K562 (cell line): Measurements from ENCODE around the gene MPL. TPM values are rescaled to one million over a fixed set of nuclear protein-coding genes. Genes with fewer than 3 reads are reported as not detected.

Experiments
- ATAC-seq: fragments of 200-7000 bp; cut with Tn5 transposase; 3 replicates; pipeline ENCODE4 v1.9.1; 2020; ENCODE audit warnings: moderate library complexity
- BruUV-seq: library from RNA; stranded (reverse); fragments of 400-500 nt; replicated peaks from 2 replicates; lab custom pipeline; 2021; lab: Mats Ljungman, UMichigan
- CTCF ChIA-PET: fragments of 300-600 bp; formaldehyde crosslinking; extraction: SDS; loops from one replicate; lab custom pipeline; 2021; ENCODE audit warnings: low intra/inter-chr PET ratio; lab: Yijun Ruan, JAX
- POLR2A ChIA-PET: fragments of 300-600, 350-650 bp; sonication (Branson Sonifier 250); formaldehyde crosslinking; extraction: SDS; loops from one replicate; lab custom pipeline; 2021; ENCODE audit warnings: antibody characterized with exemption, inconsistent platforms; lab: Yijun Ruan, JAX
- DNase-seq, 4 experiments: peaks; one replicate each; pipeline versions ENCODE4 v3.0.0 to v3.0.0-alpha.2; 2011 to 2018; ENCODE audit warnings: low spot score in 3 of 4, mixed read lengths in 3 of 4; ENCODE audit errors: extremely low read depth in 1 of 4
- FAIRE-seq: peaks from 2 replicates; lab custom pipeline; 2011; peaks lifted over from hg19 to GRCh38; lab: Jason Lieb, UNC
- H2AFZ ChIP-seq: 2 replicates; pipeline ENCODE4 v1.6.0; 2011; ENCODE audit warnings: low read depth, low read length, control low read depth, inconsistent platforms
- H3K27ac ChIP-seq: fragments of 200-600 bp; 3 replicates; pipeline ENCODE4 v1.8.0; 2011; ENCODE audit warnings: low read depth, mild to moderate bottlenecking, control low read depth, inconsistent platforms, low read length, moderate library complexity, mixed read lengths; ENCODE audit errors: extremely low read depth
- H3K27me3 ChIP-seq, 2 experiments: fragments of 300-600 bp in 1 of 2; 2 replicates in 1 of 2; 3 replicates in 1 of 2; pipeline versions ENCODE4 v1.6.0 to v1.8.0; 2011; ENCODE audit warnings: inconsistent platforms in 2 of 2, low read length in 2 of 2, mild to moderate bottlenecking in 1 of 2, mixed read lengths in 1 of 2, moderate library complexity in 1 of 2; ENCODE audit not compliant: control insufficient read depth in 2 of 2, insufficient read depth in 2 of 2
- H3K36me3 ChIP-seq: fragments of 300-600 bp; 3 replicates; pipeline ENCODE4 v1.8.0; 2011; ENCODE audit warnings: mild to moderate bottlenecking, low read length, inconsistent platforms; ENCODE audit not compliant: control insufficient read depth, insufficient read depth
- H3K4me1 ChIP-seq, 2 experiments: fragments of 200-600 bp in 1 of 2; replicated peaks in 1 of 2; 2 replicates in 1 of 2; 3 replicates in 1 of 2; pipeline versions ENCODE4 v1.5.1 to v1.8.0; 2011; ENCODE audit warnings: inconsistent platforms in 2 of 2, low read length in 2 of 2, mild to moderate bottlenecking in 1 of 2, mixed read lengths in 1 of 2, moderate library complexity in 1 of 2; ENCODE audit not compliant: control insufficient read depth in 2 of 2, insufficient read depth in 2 of 2
- H3K4me2 ChIP-seq: 2 replicates; pipeline ENCODE4 v1.6.1; 2011; ENCODE audit warnings: low read length, control low read depth, inconsistent platforms, mixed read lengths; ENCODE audit not compliant: insufficient read depth
- H3K4me3 ChIP-seq: fragments of 200-600 bp; sonication (generic), shearing (Covaris generic); 2 replicates; pipeline ENCODE4 v1.5.1; 2016; ENCODE audit warnings: control low read depth, inconsistent platforms
- H3K79me2 ChIP-seq: fragments of 200-600 bp; 3 replicates; pipeline ENCODE4 v1.8.0; 2011; ENCODE audit warnings: low read length, inconsistent platforms; ENCODE audit not compliant: control insufficient read depth, insufficient read depth
- H3K9ac ChIP-seq, 2 experiments: 2 replicates each; pipeline versions ENCODE4 v1.6.0 to v1.6.1; 2011; ENCODE audit warnings: low read depth in 2 of 2, low read length in 2 of 2, control low read depth in 1 of 2, inconsistent platforms in 1 of 2, mild to moderate bottlenecking in 1 of 2, mixed read lengths in 1 of 2; ENCODE audit not compliant: insufficient read depth in 1 of 2
- H3K9me1 ChIP-seq: one replicate; pipeline ENCODE4 v1.6.0; 2011; ENCODE audit warnings: inconsistent platforms, mild to moderate bottlenecking, low read length, moderate library complexity; ENCODE audit not compliant: control insufficient read depth, insufficient read depth
- H3K9me3 ChIP-seq: replicated peaks from 2 replicates; pipeline ENCODE4 v1.5.1; 2011; ENCODE audit warnings: low read depth, low read length, inconsistent platforms; ENCODE audit not compliant: control insufficient read depth, insufficient read depth
- H4K20me1 ChIP-seq: replicated peaks from 2 replicates; pipeline ENCODE4 v1.6.1; 2011; ENCODE audit warnings: low read length, inconsistent platforms, mixed read lengths; ENCODE audit not compliant: control insufficient read depth, insufficient read depth
- ETV1 ChIP-seq: fragments of 450-650 bp; conservative IDR thresholded peaks from 2 replicates; pipeline ENCODE4 v1.6.1; 2016; ENCODE audit warnings: missing genetic modification characterization, control low read depth, low read depth, missing compliant biosample characterization
- FUS ChIP-seq: fragments of 200-400 bp; formaldehyde crosslinking; optimal IDR thresholded peaks from 2 replicates; pipeline ENCODE3; 2017; ENCODE audit warnings: low read depth, low read length
- GTF2E2 ChIP-seq: fragments of 200-800 bp; sonication (Bioruptor generic); IDR thresholded peaks from 2 replicates; pipeline ENCODE4 v1.6.1; 2016; ENCODE audit warnings: missing genetic modification characterization, missing compliant biosample characterization
- HDAC1 ChIP-seq, 2 experiments: fragments of 450-650 bp; IDR thresholded peaks; 2 replicates each; pipeline ENCODE4 v1.6.1; 2016 to 2017; ENCODE audit warnings: inconsistent platforms in 1 of 2, mild to moderate bottlenecking in 1 of 2, moderate library complexity in 1 of 2
- HNRNPK ChIP-seq: fragments of 200-400 bp; formaldehyde crosslinking; IDR thresholded peaks from one replicate; pipeline ENCODE4 v1.6.1; 2018; ENCODE audit warnings: mild to moderate bottlenecking, low read depth, low read length; ENCODE audit not compliant: poor library complexity, severe bottlenecking
- KDM1A ChIP-seq, 2 experiments: fragments of 450-650 bp; IDR thresholded peaks; 2 replicates each; pipeline ENCODE4 v1.6.1; 2016; ENCODE audit warnings: mild to moderate bottlenecking in 2 of 2
- MCM7 ChIP-seq, 2 experiments: fragments of 450-650 bp; IDR thresholded peaks; 2 replicates each; pipeline ENCODE4 v1.6.1; 2016 to 2018
- NCOA1 ChIP-seq: fragments of 450-650 bp; IDR thresholded peaks from 2 replicates; pipeline ENCODE4 v1.6.1; 2016; ENCODE audit warnings: low read depth
- NFRKB ChIP-seq: fragments of 450-650 bp; IDR thresholded peaks from 2 replicates; pipeline ENCODE4 v1.6.1; 2016; ENCODE audit warnings: low read depth
- PYGO2 ChIP-seq: fragments of 450-650 bp; IDR thresholded peaks from 2 replicates; pipeline ENCODE4 v1.6.1; 2016; ENCODE audit warnings: mild to moderate bottlenecking, missing genetic modification characterization, moderate library complexity, missing compliant biosample characterization
- SRSF1 ChIP-seq: fragments of 200-400 bp; formaldehyde crosslinking; IDR thresholded peaks from 2 replicates; pipeline ENCODE4 v1.6.1; 2017; ENCODE audit warnings: mild to moderate bottlenecking, low read depth, low read length, moderate library complexity
- STAT5A ChIP-seq: IDR thresholded peaks from 2 replicates; pipeline ENCODE4 v1.6.1; 2012; ENCODE audit warnings: low read length, inconsistent platforms, borderline replicate concordance
- TRIM24 ChIP-seq, 2 experiments: fragments of 450-650 bp; IDR thresholded peaks; 2 replicates each; pipeline ENCODE4 v1.6.1; 2016
- ZNF124 ChIP-seq: sonication (generic); formaldehyde crosslinking; IDR thresholded peaks from 2 replicates; pipeline ENCODE4 v1.8.1; 2022; ENCODE audit warnings: missing genetic modification reagents
- ZNF584 ChIP-seq: fragments of 200-800 bp; sonication (Bioruptor generic); IDR thresholded peaks from 2 replicates; pipeline ENCODE4 v1.6.1; 2016; ENCODE audit warnings: low read depth, mild to moderate bottlenecking, missing genetic modification characterization, missing compliant biosample characterization
- WGBS: fragments of 100-300 bp; shearing (Covaris generic); methylation state at CpG from one replicate; pipeline ENCODE4 v1.1.6; 2016; ENCODE audit warnings: low coverage, mixed read lengths; ENCODE audit not compliant: insufficient coverage; ENCODE audit errors: missing lambda C conversion rate; 5-methylcytosine and 5-hydroxymethylcytosine counted together
- in situ Hi-C: fragments of 300-500 bp; cut with MboI; formaldehyde crosslinking; loops from 4 replicates; pipeline ENCODE4 v1.15.0; 2018; ENCODE audit warnings: inconsistent platforms, mixed read lengths
- intact Hi-C: fragments of 100-400 bp; cut with micrococcal nuclease; formaldehyde crosslinking; loops from 2 replicates; pipeline ENCODE4 v1.14.2; 2022
- polyA plus RNA-seq, 8 experiments: library from polyadenylated mRNA; depleted of rRNA in 4 of 8; stranded (reverse) in 5 of 8; unstranded in 3 of 8; fragments of >200 nt; fragmentation: Nextera tagmentation in 2 of 8; fragmentation: Illumina TruSeq in 1 of 8; extraction: Ambion mirVana in 2 of 8; extraction: Trizol in 1 of 8; gene quantifications; 2 replicates each; pipeline versions ENCODE4 v1.2.1 to v1.2.3, GENCODE V29; 2011 to 2014; ENCODE audit warnings: inconsistent platforms in 1 of 8, missing spikeins in 1 of 8
- total RNA-seq, 7 experiments: library from RNA; depleted of rRNA in 6 of 7; stranded (reverse); fragments of >200 nt in 6 of 7; fragmentation: Illumina TruSeq in 2 of 7; extraction: Trizol in 2 of 7; gene quantifications; 2 replicates each; pipeline versions ENCODE4 v1.2.1 to v1.2.3, GENCODE V29; 2011 to 2021; ENCODE audit warnings: low replicate concordance in 1 of 7
- TF ChIP-seq, protein P1 (sequence below): sonication (generic); formaldehyde crosslinking; IDR thresholded peaks from 2 replicates; pipeline ENCODE4 v1.4.0; 2020; ENCODE audit warnings: mild to moderate bottlenecking, missing genetic modification reagents
- TF ChIP-seq, protein P2 (sequence below): fragments of 200-400 bp; formaldehyde crosslinking; IDR thresholded peaks from 2 replicates; pipeline ENCODE4 v1.6.1; 2017; ENCODE audit warnings: mild to moderate bottlenecking, low read depth, low read length, moderate library complexity
- TF ChIP-seq, protein P3 (sequence below): sonication (generic); formaldehyde crosslinking; IDR thresholded peaks from 2 replicates; pipeline ENCODE4 v1.8.0; 2022; ENCODE audit warnings: missing genetic modification reagents, mild to moderate bottlenecking, borderline replicate concordance

Gene MPL
- total and polyA plus RNA-seq, 9 of the 15 experiments (the other 6 are each of a cell fraction or from before 2014, with no cell fraction given) = not detected

DNA sequence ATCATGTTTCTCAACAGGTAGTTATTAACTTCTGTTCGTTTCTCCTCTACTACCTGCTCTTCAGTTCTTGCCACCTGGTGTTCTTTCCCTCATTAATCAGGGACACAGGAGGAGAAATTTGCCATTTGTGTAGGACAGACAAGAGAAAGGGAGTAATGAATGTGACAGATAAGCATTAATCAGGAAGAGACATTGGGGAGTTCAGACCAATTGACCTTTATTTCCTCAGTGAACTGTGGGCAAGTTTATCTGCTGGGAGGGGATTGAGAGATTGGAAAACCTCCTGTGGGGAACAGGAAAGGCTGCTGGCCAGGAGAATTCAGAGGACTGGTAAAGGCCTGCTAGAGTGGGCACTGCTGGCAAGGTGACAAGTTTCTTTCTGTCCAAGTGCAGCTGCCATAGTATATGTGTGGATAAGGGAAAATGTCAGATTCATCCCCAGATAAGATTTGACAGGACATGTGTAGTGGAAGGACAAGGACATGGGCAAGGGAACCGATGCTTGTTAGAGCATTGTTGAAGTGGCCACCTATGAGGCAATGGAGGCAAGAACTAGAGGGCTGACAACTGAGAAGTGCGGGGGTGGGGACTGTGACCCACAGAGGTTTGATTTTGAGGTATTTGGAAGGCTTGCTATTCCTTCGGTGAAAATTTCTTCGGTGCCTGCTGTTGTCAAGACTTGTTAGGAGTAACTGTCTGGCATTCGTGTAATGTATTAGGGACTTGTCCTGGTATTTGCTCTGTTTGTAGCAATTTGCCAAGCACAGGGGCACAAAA is 64.7 kb downstream of the MPL start:
- no peak overlapping the region for H2AFZ ChIP-seq
- no peaks in the 10 kb centered on the region for H3K79me2 ChIP-seq
- no peak overlapping the region; the same call in 1 of the 2 replicates for H3K4me2 ChIP-seq
- CTCF ChIA-PET = no interaction called here
- FAIRE-seq (no peak), ATAC-seq (no peak), DNase-seq (peak in 3 of 4 experiments; percentile 19 to 54 (median 28))
- in situ Hi-C loops = no loop called here
- no peak overlapping the region for H3K27ac ChIP-seq
- no peaks in the 10 kb centered on the region for H3K9me1 ChIP-seq
- intact Hi-C loops = no loop called here
- peaks cover 30% of the 10 kb centered on the region for H3K36me3 ChIP-seq
- POLR2A ChIA-PET = interaction anchor here (3.9 kb wide), 1 partner anchor 13 kb away, joined by 28 read pairs; the partner anchor contains the start of genes MED8 and SZT2
- H3K4me3 ChIP-seq = no peak overlapping the region
- no peaks in the 10 kb centered on the region for H3K9me3 ChIP-seq
- H3K27me3 ChIP-seq = no peaks in the 10 kb centered on the region
- 50% methylated on average over 6 of the region's 6 CpGs for WGBS
- peaks cover 11 to 22% of the 10 kb centered on the region in 2 experiments; a peak in 4 of 5 replicates for H3K4me1 ChIP-seq
- H3K9ac ChIP-seq = peak overlapping the region in 1 of 2 experiments; percentile 33; a peak in 1 of 4 replicates
- BruUV-seq = no TSS peak
- peaks cover 27% of the 10 kb centered on the region for H4K20me1 ChIP-seq
- TF ChIP-seq FUS = no peak
- no peak for TF ChIP-seq HNRNPK
- TF ChIP-seq TRIM24 (IDR thresholded peaks at IDR 0.05) = peak; percentile 70 to 82; a peak in 3 of 4 replicates
- TF ChIP-seq ZNF584 (CRISPR knock-in tag) = no peak
- TF ChIP-seq HDAC1 (IDR thresholded peaks at IDR 0.05) = peak in 1 of 2 experiments; percentile 71; a peak in 2 of 4 replicates
- peak; percentile 42; the same call in 1 of the 2 replicates for TF ChIP-seq NCOA1
- TF ChIP-seq MCM7 (IDR thresholded peaks at IDR 0.05) = no peak
- TF ChIP-seq, protein P1, sequence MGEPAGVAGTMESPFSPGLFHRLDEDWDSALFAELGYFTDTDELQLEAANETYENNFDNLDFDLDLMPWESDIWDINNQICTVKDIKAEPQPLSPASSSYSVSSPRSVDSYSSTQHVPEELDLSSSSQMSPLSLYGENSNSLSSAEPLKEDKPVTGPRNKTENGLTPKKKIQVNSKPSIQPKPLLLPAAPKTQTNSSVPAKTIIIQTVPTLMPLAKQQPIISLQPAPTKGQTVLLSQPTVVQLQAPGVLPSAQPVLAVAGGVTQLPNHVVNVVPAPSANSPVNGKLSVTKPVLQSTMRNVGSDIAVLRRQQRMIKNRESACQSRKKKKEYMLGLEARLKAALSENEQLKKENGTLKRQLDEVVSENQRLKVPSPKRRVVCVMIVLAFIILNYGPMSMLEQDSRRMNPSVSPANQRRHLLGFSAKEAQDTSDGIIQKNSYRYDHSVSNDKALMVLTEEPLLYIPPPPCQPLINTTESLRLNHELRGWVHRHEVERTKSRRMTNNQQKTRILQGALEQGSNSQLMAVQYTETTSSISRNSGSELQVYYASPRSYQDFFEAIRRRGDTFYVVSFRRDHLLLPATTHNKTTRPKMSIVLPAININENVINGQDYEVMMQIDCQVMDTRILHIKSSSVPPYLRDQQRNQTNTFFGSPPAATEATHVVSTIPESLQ (CRISPR knock-in tag) = no peak
- TF ChIP-seq NFRKB = no peak
- no peak for TF ChIP-seq ZNF124 (CRISPR knock-in tag)
- peak; percentile 87 to 89 for TF ChIP-seq KDM1A (IDR thresholded peaks at IDR 0.05)
- TF ChIP-seq, protein P2, sequence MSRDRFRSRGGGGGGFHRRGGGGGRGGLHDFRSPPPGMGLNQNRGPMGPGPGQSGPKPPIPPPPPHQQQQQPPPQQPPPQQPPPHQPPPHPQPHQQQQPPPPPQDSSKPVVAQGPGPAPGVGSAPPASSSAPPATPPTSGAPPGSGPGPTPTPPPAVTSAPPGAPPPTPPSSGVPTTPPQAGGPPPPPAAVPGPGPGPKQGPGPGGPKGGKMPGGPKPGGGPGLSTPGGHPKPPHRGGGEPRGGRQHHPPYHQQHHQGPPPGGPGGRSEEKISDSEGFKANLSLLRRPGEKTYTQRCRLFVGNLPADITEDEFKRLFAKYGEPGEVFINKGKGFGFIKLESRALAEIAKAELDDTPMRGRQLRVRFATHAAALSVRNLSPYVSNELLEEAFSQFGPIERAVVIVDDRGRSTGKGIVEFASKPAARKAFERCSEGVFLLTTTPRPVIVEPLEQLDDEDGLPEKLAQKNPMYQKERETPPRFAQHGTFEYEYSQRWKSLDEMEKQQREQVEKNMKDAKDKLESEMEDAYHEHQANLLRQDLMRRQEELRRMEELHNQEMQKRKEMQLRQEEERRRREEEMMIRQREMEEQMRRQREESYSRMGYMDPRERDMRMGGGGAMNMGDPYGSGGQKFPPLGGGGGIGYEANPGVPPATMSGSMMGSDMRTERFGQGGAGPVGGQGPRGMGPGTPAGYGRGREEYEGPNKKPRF = no peak
- TF ChIP-seq GTF2E2 (tag) = no peak
- TF ChIP-seq, protein P3, sequence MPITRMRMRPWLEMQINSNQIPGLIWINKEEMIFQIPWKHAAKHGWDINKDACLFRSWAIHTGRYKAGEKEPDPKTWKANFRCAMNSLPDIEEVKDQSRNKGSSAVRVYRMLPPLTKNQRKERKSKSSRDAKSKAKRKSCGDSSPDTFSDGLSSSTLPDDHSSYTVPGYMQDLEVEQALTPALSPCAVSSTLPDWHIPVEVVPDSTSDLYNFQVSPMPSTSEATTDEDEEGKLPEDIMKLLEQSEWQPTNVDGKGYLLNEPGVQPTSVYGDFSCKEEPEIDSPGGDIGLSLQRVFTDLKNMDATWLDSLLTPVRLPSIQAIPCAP (CRISPR knock-in tag) = no peak
- no peak for TF ChIP-seq PYGO2 (tag)
- TF ChIP-seq STAT5A = peak; percentile 62; the same call in 1 of the 2 replicates
- no peak for TF ChIP-seq SRSF1
- TF ChIP-seq ETV1 (tag) = no peak
